ENCODE measurements around the gene UMODL1. TPM values are rescaled to one million over a fixed set of nuclear protein-coding genes. Genes with fewer than 3 reads are reported as not detected.

UMODL1 gene
- total RNA-seq, 6 experiments from 2014 or later: 0.06 to 1.2 (median 0.75) TPM; not detected in 2

DNA sequence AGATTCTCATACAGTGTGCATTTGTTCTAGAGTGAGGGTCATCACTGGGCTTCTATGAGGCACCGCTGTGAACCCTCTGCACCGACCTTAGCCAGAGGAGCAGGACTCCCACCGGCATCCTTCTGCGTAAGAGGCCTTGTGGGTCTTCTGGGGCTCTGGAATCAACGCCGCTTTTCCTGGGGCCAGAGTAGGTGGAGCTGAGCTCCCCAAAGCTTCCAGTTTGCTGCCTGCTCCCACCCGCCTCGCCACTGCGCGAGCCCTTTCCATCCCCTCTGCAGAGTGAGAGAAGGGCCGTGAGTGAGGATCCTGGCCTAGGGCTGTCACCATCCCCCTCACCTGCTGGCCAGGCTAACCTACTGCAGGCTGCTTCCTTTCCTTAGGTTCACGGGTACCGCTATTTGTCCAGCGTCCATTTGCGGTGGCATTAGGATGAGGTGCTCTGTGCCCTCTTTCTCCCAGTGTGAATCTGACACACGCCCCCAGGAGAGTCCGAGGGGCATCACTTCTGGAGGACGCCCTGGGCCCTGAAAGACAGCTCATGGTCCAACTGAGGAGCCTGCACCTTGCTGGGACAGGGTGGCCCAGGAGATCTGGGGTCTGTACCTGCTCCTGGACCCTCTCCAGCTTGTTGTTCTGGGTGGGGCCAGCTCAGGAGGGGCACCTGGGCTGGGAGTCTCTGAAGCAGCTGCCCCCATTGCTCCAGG, 36.2 kb downstream of the UMODL1 start:
- DNase-seq (no peak), ATAC-seq (peak; percentile 2 to 23 (median 12))
- no peaks in the 10 kb centered on the region for H3K4me1 ChIP-seq
- H3K4me3 ChIP-seq: no peak overlapping the region
- intact Hi-C loops (cut with DNase I): loop anchor here in 1 of 2 donors (10.0 kb wide), 1 partner anchor 93 kb away; the partner anchor contains the start of gene ZBTB21
- no peaks in the 10 kb centered on the region for H3K9me3 ChIP-seq
- no peak overlapping the region for H3K27ac ChIP-seq
- no peaks in the 10 kb centered on the region for H3K36me3 ChIP-seq
- WGBS (ENCODE audit: insufficient coverage, low coverage, low lambda C conversion rate, missing lambda C conversion rate): 85% methylated on average over 5 of the region's 18 CpGs
- no peak for TF ChIP-seq POLR2A (IDR thresholded peaks at IDR 0.05)
- TF ChIP-seq, protein P1, sequence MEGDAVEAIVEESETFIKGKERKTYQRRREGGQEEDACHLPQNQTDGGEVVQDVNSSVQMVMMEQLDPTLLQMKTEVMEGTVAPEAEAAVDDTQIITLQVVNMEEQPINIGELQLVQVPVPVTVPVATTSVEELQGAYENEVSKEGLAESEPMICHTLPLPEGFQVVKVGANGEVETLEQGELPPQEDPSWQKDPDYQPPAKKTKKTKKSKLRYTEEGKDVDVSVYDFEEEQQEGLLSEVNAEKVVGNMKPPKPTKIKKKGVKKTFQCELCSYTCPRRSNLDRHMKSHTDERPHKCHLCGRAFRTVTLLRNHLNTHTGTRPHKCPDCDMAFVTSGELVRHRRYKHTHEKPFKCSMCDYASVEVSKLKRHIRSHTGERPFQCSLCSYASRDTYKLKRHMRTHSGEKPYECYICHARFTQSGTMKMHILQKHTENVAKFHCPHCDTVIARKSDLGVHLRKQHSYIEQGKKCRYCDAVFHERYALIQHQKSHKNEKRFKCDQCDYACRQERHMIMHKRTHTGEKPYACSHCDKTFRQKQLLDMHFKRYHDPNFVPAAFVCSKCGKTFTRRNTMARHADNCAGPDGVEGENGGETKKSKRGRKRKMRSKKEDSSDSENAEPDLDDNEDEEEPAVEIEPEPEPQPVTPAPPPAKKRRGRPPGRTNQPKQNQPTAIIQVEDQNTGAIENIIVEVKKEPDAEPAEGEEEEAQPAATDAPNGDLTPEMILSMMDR (IDR thresholded peaks at IDR 0.05): no peak
- no peaks in the 10 kb centered on the region for H3K27me3 ChIP-seq

DNA sequence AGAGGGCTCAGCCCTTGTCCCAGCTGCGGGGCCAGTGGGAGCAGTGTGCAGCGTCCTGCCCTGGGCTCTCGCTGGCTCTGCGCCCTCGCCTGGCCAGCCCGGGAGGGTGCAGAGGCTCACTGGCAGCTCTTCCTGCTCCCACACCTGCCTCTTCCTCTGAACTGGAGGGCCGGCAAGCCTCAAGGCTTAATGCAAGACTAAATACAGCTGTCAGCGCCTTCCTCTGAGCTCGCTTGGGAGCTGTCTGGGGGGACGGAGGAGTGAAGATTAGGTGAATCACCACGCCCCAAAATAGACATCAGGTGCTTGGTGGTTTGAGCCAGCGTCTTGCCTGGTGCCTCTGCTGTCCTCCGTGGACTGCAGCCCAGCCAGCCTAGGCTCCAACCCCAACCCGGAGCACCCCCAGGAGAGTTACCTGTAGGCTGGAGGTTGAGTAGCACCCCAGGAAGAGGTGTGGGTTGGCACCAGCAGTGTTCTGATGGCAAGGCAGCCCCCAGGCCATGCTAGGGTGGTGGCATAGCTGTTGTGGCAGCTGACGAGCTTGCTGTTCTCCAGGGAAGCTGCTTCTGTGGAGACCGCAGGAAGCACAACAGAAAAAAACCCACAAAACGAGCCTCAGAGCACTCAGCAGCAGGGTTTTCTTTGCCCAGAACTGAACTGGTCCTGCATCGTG, 36.9 kb downstream of the UMODL1 start:
- ATAC-seq (peak; percentile 88 to 99 (median 98)), DNase-seq (peak; percentile 75 to 80 (median 79))
- 57% methylated on average over 1 of the region's 18 CpGs for WGBS (ENCODE audit: insufficient coverage, low coverage, low lambda C conversion rate, missing lambda C conversion rate)
- TF ChIP-seq POLR2A (IDR thresholded peaks at IDR 0.05): no peak
- TF ChIP-seq, protein P1 (IDR thresholded peaks at IDR 0.05): peak; percentile 59 to 85 (median 70)
- Histone ChIP-seq H3K27me3 (no peaks in the 10 kb centered on the region), H3K4me1 (no peaks in the 10 kb centered on the region), H3K27ac (no peak overlapping the region), H3K36me3 (no peaks in the 10 kb centered on the region), H3K4me3 (no peak overlapping the region), H3K9me3 (no peaks in the 10 kb centered on the region)
- intact Hi-C loops (cut with DNase I): loop anchor here in 1 of 2 donors (10.0 kb wide), 1 partner anchor 93 kb away; the partner anchor contains the start of gene ZBTB21

DNA sequence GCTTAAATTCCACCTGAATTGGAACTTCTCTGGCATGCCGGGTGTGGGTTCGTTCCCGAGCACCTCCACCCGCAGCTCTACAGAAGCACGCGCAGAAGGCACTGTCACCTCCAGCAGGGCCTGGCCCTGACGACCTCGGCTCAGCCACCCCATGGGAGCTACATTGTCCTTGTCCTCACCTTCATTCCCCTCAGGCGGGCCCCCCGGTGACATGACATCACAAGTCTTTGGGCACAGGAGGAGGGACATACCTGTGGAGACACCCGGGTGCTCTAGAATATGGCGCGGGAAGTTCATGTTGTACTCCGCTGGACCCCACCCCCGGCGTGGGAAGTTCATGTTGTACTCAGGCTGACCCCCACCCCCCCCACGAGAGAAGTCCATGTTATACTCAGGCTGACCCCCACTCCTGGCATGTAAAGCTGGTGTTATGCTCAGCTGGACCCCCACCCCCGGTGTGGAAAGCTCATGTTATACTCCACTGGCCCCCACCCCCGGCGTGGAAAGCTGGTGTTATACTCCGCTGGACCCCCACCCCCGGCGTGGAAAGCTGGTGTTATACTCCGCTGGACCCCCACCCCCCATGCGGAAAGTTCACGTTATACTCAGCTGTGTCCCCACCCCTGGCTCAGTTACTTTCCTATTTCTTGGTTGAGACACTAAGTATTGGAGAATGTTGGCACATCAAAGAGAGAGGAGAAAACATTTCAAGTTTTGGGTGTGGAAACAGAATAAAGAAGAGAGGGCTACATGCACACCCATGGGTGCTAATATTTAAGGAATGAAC, 37.6 kb downstream of the UMODL1 start:
- peaks cover 0 to 2% (median 0%) of the 10 kb centered on the region in 4 donors for H3K4me1 ChIP-seq
- ATAC-seq (no peak), DNase-seq (peak in 1 of 3 donors; percentile 13)
- no peaks in the 10 kb centered on the region for H3K36me3 ChIP-seq
- no peaks in the 10 kb centered on the region for H3K27me3 ChIP-seq
- H3K27ac ChIP-seq: no peak overlapping the region
- WGBS (ENCODE audit: insufficient coverage, low coverage, low lambda C conversion rate, missing lambda C conversion rate): 60% methylated on average over 15 of the region's 26 CpGs
- no peak overlapping the region for H3K4me3 ChIP-seq
- no peaks in the 10 kb centered on the region for H3K9me3 ChIP-seq
- intact Hi-C loops (cut with DNase I): loop anchor here in 1 of 2 donors (10.0 kb wide), 1 partner anchor 94 kb away; the partner anchor contains the start of gene ZBTB21
- TF ChIP-seq POLR2A (IDR thresholded peaks at IDR 0.05): no peak
- TF ChIP-seq, protein P1 (IDR thresholded peaks at IDR 0.05): no peak

DNA sequence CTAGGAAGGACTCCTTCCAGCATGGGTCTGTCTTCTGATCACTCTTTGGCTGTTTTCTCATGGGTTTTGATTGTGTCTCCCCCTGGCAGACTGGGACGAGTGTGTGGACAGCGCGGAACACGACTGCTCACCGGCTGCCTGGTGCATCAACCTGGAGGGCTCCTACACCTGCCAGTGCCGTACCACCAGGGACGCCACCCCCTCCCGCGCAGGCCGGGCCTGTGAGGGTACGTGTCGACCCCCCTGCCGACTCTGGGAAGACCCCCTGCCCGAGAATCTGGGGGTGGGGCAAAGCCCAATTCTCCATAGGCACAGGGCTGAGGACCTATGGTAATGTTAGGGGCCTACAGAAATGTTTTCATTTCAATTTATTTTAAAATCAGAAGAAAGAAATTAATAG, 38.4 kb downstream of the UMODL1 start:
- H3K4me3 ChIP-seq: no peak overlapping the region
- TF ChIP-seq, protein P1 (IDR thresholded peaks at IDR 0.05): no peak
- TF ChIP-seq POLR2A (IDR thresholded peaks at IDR 0.05): no peak
- no peaks in the 10 kb centered on the region for H3K27me3 ChIP-seq
- no peak for ATAC-seq
- H3K27ac ChIP-seq: no peak overlapping the region
- no peaks in the 10 kb centered on the region for H3K36me3 ChIP-seq
- WGBS (ENCODE audit: insufficient coverage, low coverage, low lambda C conversion rate, missing lambda C conversion rate): 64% methylated on average over 6 of the region's 14 CpGs
- DNase-seq: no peak
- intact Hi-C loops (cut with DNase I): loop anchor here in 1 of 2 donors (10.0 kb wide), 1 partner anchor 95 kb away; the partner anchor contains the start of gene ZBTB21
- no peaks in the 10 kb centered on the region for H3K9me3 ChIP-seq
- peaks cover 0 to 5% (median 2%) of the 10 kb centered on the region in 4 donors for H3K4me1 ChIP-seq
